ENCODE results near the gene MAST1.
"Not testable (repeated sequence)": the region's sequence is repeated elsewhere in the genome, so short reads cannot be mapped to it uniquely, and the experiment has no call there.

Gene MAST1

GRCh38 chr19:12800923-12801465 lies 37.3 kb upstream of the MAST1 start:
- DNase-seq (ENCODE audit: low spot score), result no peak

GRCh38 chr19:12801466-12802266 lies 36.6 kb upstream of the MAST1 start, which contains the start of the genes PRDX2 and THSD8:
TSS of gene PRDX2 (minus strand) at chr19:12801800. CDS start at chr19:12801261, 539 bp downstream.
TSS of gene THSD8 (plus strand) at chr19:12802069. CDS start at chr19:12802072, 3 bp downstream.
- DNase-seq (ENCODE audit: low spot score), result peak; percentile 77

- DNase-seq (ENCODE audit: low spot score), result no peak
Observed at GRCh38 chr19:12802267-12803106, 35.8 kb upstream of the MAST1 start.

GRCh38 chr19:12804051-12804450 lies 34.3 kb upstream of the MAST1 start:
- DNase-seq (ENCODE audit: low spot score), result no peak

GRCh38 chr19:12806242-12807081 lies 31.9 kb upstream of the MAST1 start, which contains the start of gene RNASEH2A:
TSS of gene RNASEH2A (plus strand) at chr19:12806584. CDS start at chr19:12806674, 90 bp downstream.
- peak; percentile 87 for DNase-seq (ENCODE audit: low spot score)

- no peak for DNase-seq (ENCODE audit: low spot score)
Observed at GRCh38 chr19:12815088-12815487, 23.2 kb upstream of the MAST1 start.

- DNase-seq (ENCODE audit: low spot score), result not testable (repeated sequence)
Observed at GRCh38 chr19:12817188-12817587, 21.1 kb upstream of the MAST1 start.

- DNase-seq (ENCODE audit: low spot score), result not testable (repeated sequence)
Observed at GRCh38 chr19:12817810-12818209, 20.5 kb upstream of the MAST1 start.

- DNase-seq (ENCODE audit: low spot score), result no peak
Observed at GRCh38 chr19:12821761-12822160, 16.6 kb upstream of the MAST1 start.

GRCh38 chr19:12825254-12826131 lies 12.8 kb upstream of the MAST1 start:
- DNase-seq (ENCODE audit: low spot score), result no peak

- DNase-seq (ENCODE audit: low spot score), result no peak
Observed at GRCh38 chr19:12828494-12828893, 9.8 kb upstream of the MAST1 start.

GRCh38 chr19:12833418-12833737 lies 4.9 kb upstream of the MAST1 start:
- DNase-seq (ENCODE audit: low spot score), result no peak

GRCh38 chr19:12833738-12834565 lies 4.4 kb upstream of the MAST1 start:
- peak; percentile 37 for DNase-seq (ENCODE audit: low spot score)

GRCh38 chr19:12834566-12834943 lies 3.8 kb upstream of the MAST1 start, which contains the start of gene RTBDN:
TSS of gene RTBDN (minus strand) at chr19:12834579. CDS start at chr19:12829979, 4,600 bp downstream.
- DNase-seq (ENCODE audit: low spot score), result no peak

- no peak for DNase-seq (ENCODE audit: low spot score)
Observed at GRCh38 chr19:12834976-12835757, 3.1 kb upstream of the MAST1 start.

GRCh38 chr19:12836529-12836863 lies 1.8 kb upstream of the MAST1 start:
- DNase-seq (ENCODE audit: low spot score), result no peak

- DNase-seq (ENCODE audit: low spot score), result no peak
Observed at GRCh38 chr19:12837225-12837624, 1.1 kb upstream of the MAST1 start.

- no peak for DNase-seq (ENCODE audit: low spot score)
Observed at GRCh38 chr19:12838886-12839756, 806 bp downstream of the MAST1 start.

All from CD4-positive, alpha-beta T cell treated with Interleukin-2 at 100 ng/mL for 4 hours (primary cell).